Endothelial cell of umbilical vein (primary cell): ENCODE measurements around the gene TENT4A. TPM values are rescaled to one million over a fixed set of nuclear protein-coding genes. Genes with fewer than 3 reads are reported as not detected.

Experiments
- BruUV-seq: library from RNA; stranded (reverse); fragments of 400-500 nt; replicated peaks from 2 replicates; lab custom pipeline; 2021; lab: Mats Ljungman, UMichigan
- CTCF ChIA-PET: fragments of 300-600, 350-600 bp; sonication (Branson Sonifier 250); formaldehyde crosslinking; loops from one replicate; lab custom pipeline; 2021; ENCODE audit warnings: antibody characterized with exemption, inconsistent platforms; lab: Charles Lee
- POLR2A ChIA-PET: fragments of 300-600, 350-600 bp; sonication (Branson Sonifier 250); formaldehyde crosslinking; loops from one replicate; lab custom pipeline; 2021; ENCODE audit warnings: antibody characterized with exemption, inconsistent platforms; lab: Charles Lee
- DNase-seq: peaks from one replicate; pipeline ENCODE4 v3.0.0-alpha.2; 2011; ENCODE audit warnings: low read depth, low spot score
- FAIRE-seq: peaks from 2 replicates; lab custom pipeline; 2011; peaks lifted over from hg19 to GRCh38; lab: Jason Lieb, UNC
- H2AFZ ChIP-seq: 2 replicates; pipeline ENCODE4 v1.6.0; 2012; ENCODE audit warnings: low read depth, low read length, control low read depth, inconsistent platforms
- H3K27ac ChIP-seq: 2 replicates; pipeline ENCODE4 v1.5.1; 2011; ENCODE audit warnings: low read depth, mild to moderate bottlenecking, control low read depth, low read length, moderate library complexity; ENCODE audit not compliant: insufficient read depth
- H3K27me3 ChIP-seq, 2 experiments: 2 replicates each; pipeline versions ENCODE4 v1.6.0 to v1.6.1; 2011; ENCODE audit warnings: low read length in 2 of 2, mixed read lengths in 1 of 2; ENCODE audit not compliant: control insufficient read depth in 2 of 2, insufficient read depth in 2 of 2
- H3K36me3 ChIP-seq, 2 experiments: 2 replicates in 1 of 2; 3 replicates in 1 of 2; pipeline ENCODE4 v1.5.1; 2011; ENCODE audit warnings: low read length in 2 of 2, mild to moderate bottlenecking in 1 of 2, moderate library complexity in 1 of 2; ENCODE audit not compliant: control insufficient read depth in 2 of 2, insufficient read depth in 2 of 2; ENCODE audit errors: extremely low read depth in 1 of 2
- H3K4me1 ChIP-seq: 3 replicates; pipeline ENCODE4 v1.5.1; 2011; ENCODE audit warnings: mild to moderate bottlenecking, low read length; ENCODE audit not compliant: control insufficient read depth, insufficient read depth; ENCODE audit errors: extremely low read depth
- H3K4me2 ChIP-seq: 2 replicates; pipeline ENCODE4 v1.6.1; 2011; ENCODE audit warnings: low read length, control low read depth, mixed read lengths; ENCODE audit not compliant: insufficient read depth
- H3K4me3 ChIP-seq, 3 experiments: fragments of 200-600 bp in 1 of 3; sonication (generic), shearing (Covaris generic) in 1 of 3; replicated peaks in 1 of 3; 2 replicates each; pipeline ENCODE4 v1.5.1; 2011 to 2016; ENCODE audit warnings: control low read depth in 3 of 3, low read length in 3 of 3, mild to moderate bottlenecking in 2 of 3, inconsistent platforms in 1 of 3, low read depth in 1 of 3, moderate library complexity in 1 of 3; ENCODE audit not compliant: insufficient read depth in 1 of 3
- H3K79me2 ChIP-seq: 2 replicates; pipeline ENCODE4 v1.6.0; 2012; ENCODE audit warnings: low read length, inconsistent platforms; ENCODE audit not compliant: control insufficient read depth, insufficient read depth
- H3K9ac ChIP-seq: replicated peaks from 2 replicates; pipeline ENCODE3; 2011; ENCODE audit warnings: low read length, control low read depth; ENCODE audit not compliant: insufficient read depth; ENCODE audit errors: extremely low read depth
- H3K9me1 ChIP-seq: replicated peaks from 3 replicates; pipeline ENCODE4 v1.6.0; 2011; ENCODE audit warnings: mild to moderate bottlenecking, low read length; ENCODE audit not compliant: control insufficient read depth, insufficient read depth; ENCODE audit errors: extremely low read depth
- H3K9me3 ChIP-seq: replicated peaks from 2 replicates; pipeline ENCODE4 v1.5.1; 2012; ENCODE audit warnings: low read length, inconsistent platforms; ENCODE audit not compliant: control insufficient read depth, insufficient read depth
- H4K20me1 ChIP-seq: replicated peaks from 2 replicates; pipeline ENCODE3; 2011; ENCODE audit warnings: mild to moderate bottlenecking, low read length; ENCODE audit not compliant: control insufficient read depth, insufficient read depth; ENCODE audit errors: extremely low read depth
- CTCF ChIP-seq, 2 donors: IDR thresholded peaks; 1 replicate in 1 of 2; 2 replicates in 1 of 2; pipeline ENCODE4 v1.5.1; 2011; ENCODE audit warnings: low read length in 2 of 2, mild to moderate bottlenecking in 2 of 2, moderate library complexity in 2 of 2, control low read depth in 1 of 2, inconsistent platforms in 1 of 2, low read depth in 1 of 2; ENCODE audit not compliant: insufficient read depth in 1 of 2; ENCODE audit errors: extremely low read depth in 1 of 2
- MAX ChIP-seq: IDR thresholded peaks from 2 replicates; pipeline ENCODE4 v1.6.1; 2011; ENCODE audit not compliant: insufficient read depth, insufficient read length
- MYC ChIP-seq: IDR thresholded peaks from one replicate; pipeline ENCODE4 v1.6.1; 2011; ENCODE audit warnings: mild to moderate bottlenecking, low read depth, low read length
- dilution Hi-C: fragments of 300-500 bp; cut with MboI; formaldehyde crosslinking; loops from one replicate; pipeline ENCODE4 v1.15.0; 2019; ENCODE audit warnings: low sequenced_read_pairs; ENCODE audit not compliant: extremely low pct_ligation_motif_present
- intact Hi-C: fragments of 100-400 bp; cut with micrococcal nuclease; formaldehyde crosslinking; loops from one replicate; pipeline ENCODE4 v1.10.0; 2022
- polyA plus RNA-seq, 4 experiments: library from polyadenylated mRNA; depleted of rRNA in 3 of 4; stranded (reverse) in 3 of 4; unstranded in 1 of 4; fragments of >200 nt; gene quantifications; 2 replicates each; pipeline versions ENCODE4 v1.2.1 to v1.2.3, GENCODE V29; 2011 to 2012; ENCODE audit warnings: missing spikeins in 1 of 4
- total RNA-seq: library from RNA; stranded (reverse); gene quantifications from 2 replicates; pipeline ENCODE4 v1.2.3, GENCODE V29; 2021

Gene TENT4A
- total and polyA plus RNA-seq, 2 donors (not counting 3 experiments of a cell fraction or from before 2014, with no cell fraction given) = 10.2 to 35.4 TPM

DNA sequence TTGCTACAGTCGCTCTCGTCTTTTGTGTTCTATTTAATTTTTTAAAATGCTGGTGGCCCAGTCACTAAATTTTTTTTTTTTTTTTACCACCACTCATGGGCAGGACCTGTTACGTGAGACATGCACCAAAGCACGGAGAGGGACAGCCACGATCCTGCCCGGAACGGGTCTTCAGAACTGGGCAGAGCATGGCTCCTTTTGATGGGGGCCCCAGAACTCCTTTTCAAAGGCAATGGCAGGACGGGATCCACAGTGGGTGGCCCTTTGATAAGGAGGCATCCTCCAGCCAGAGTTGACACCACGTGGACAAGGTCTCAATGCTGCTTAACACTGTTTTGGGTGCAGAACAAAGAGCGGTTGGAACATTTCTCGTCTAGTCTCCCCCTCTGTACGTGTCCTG lies 50.0 kb downstream of the TENT4A start:
- CTCF ChIA-PET = interaction anchor here (4.0 kb wide), 1 partner anchor 991 kb away, joined by 41 read pairs; no protein-coding TSS in a partner anchor
- H4K20me1 ChIP-seq = no peaks in the 10 kb centered on the region
- peaks cover 2% of the 10 kb centered on the region in 2 experiments for H3K36me3 ChIP-seq
- H3K79me2 ChIP-seq = no peaks in the 10 kb centered on the region
- no peak overlapping the region for H3K4me3 ChIP-seq
- dilution Hi-C loops = no loop called here
- no peaks in the 10 kb centered on the region for H3K9me3 ChIP-seq
- no peak for TF ChIP-seq MYC
- FAIRE-seq (no peak), DNase-seq (no peak)
- no TSS peak for BruUV-seq
- H3K27ac ChIP-seq = no peak overlapping the region
- POLR2A ChIA-PET = no interaction called here
- no peaks in the 10 kb centered on the region for H3K27me3 ChIP-seq
- peaks cover 10% of the 10 kb centered on the region for H3K4me1 ChIP-seq
- H3K9me1 ChIP-seq = no peaks in the 10 kb centered on the region
- H3K9ac ChIP-seq = no peak overlapping the region
- no peak overlapping the region for H2AFZ ChIP-seq
- intact Hi-C loops = loop anchor here (10.0 kb wide), 1 partner anchor 1092 kb away; the partner anchor contains the start of gene CFAP90
- H3K4me2 ChIP-seq = no peak overlapping the region

GRCh38 chr5:6765612-6766525 lies 52.6 kb downstream of the TENT4A start:
- dilution Hi-C loops (no loop called here), intact Hi-C loops (loop anchor here (1.0 to 10.0 kb wide), 6 partner anchors 71 to 1089 kb away; partner anchors contain the start of gene CFAP90)
- ChIA-PET POLR2A (no interaction called here), CTCF (interaction anchor here (0.7 to 5.6 kb wide), 18 partner anchors 10 to 1270 kb away, joined by 3 to 89 read pairs (median 4); no protein-coding TSS in a partner anchor)
- H3K36me3 ChIP-seq = no peaks in the 10 kb centered on the region
- DNase-seq (peak; percentile 74), FAIRE-seq (peak; percentile 92)
- H3K27me3 ChIP-seq = no peaks in the 10 kb centered on the region
- H3K9me1 ChIP-seq = no peaks in the 10 kb centered on the region
- no peaks in the 10 kb centered on the region for H4K20me1 ChIP-seq
- no peaks in the 10 kb centered on the region for H3K79me2 ChIP-seq
- no peak overlapping the region for H3K4me3 ChIP-seq
- H3K4me2 ChIP-seq = peak overlapping the region; percentile 46
- H3K9me3 ChIP-seq = no peaks in the 10 kb centered on the region
- no TSS peak for BruUV-seq
- no peak overlapping the region for H3K27ac ChIP-seq
- H3K9ac ChIP-seq = no peak overlapping the region
- peaks cover 10% of the 10 kb centered on the region for H3K4me1 ChIP-seq
- peak; percentile 78 to 92 for TF ChIP-seq CTCF (IDR thresholded peaks at IDR 0.05; ENCODE audit: extremely low read depth in 1 of 2, insufficient read depth in 1 of 2, low read depth in 1 of 2, low read length in 2 of 2)
- no peak for TF ChIP-seq MAX
- H2AFZ ChIP-seq = peak overlapping the region; percentile 81
